Measurements from ENCODE around the gene FGFR3.

- TF ChIP-seq CTCF (IDR thresholded peaks at IDR 0.05) (no peak), POLR2A (IDR thresholded peaks at IDR 0.05) (no peak)
These were observed 33.3 kb upstream of the FGFR3 start for GRCh38 chr4:1759818-1760223.

All from heart left ventricle (tissue), 13 donors.